Epithelial cell of proximal tubule (primary cell): ENCODE data around the gene F5. TPM values are rescaled to one million over a fixed set of nuclear protein-coding genes. Genes with fewer than 3 reads are reported as not detected.

Experiments used
- DNase-seq: peaks from one replicate; pipeline ENCODE4 v3.0.0-alpha.2; 2011; ENCODE audit warnings: low read depth
- H3K4me3 ChIP-seq: 2 replicates; pipeline ENCODE4 v1.5.1; 2011; ENCODE audit warnings: low read depth, mild to moderate bottlenecking, low read length
- CTCF ChIP-seq: conservative IDR thresholded peaks from 2 replicates; pipeline ENCODE4 v1.5.1; 2012; ENCODE audit warnings: low read depth, mild to moderate bottlenecking, low read length
- total RNA-seq: library from RNA; depleted of rRNA; stranded (reverse); fragments of >200 nt; gene quantifications from 2 replicates; pipeline ENCODE4 v1.2.3, GENCODE V29; 2015

The F5 gene
- total RNA-seq, 1 donor from 2014 or later: not detected

- no peak for DNase-seq
- TF ChIP-seq CTCF: no peak
- no peak overlapping the region for H3K4me3 ChIP-seq
Measured at GRCh38 chr1:169608226-169608625, 21.9 kb upstream of the F5 start.

- no peak overlapping the region for H3K4me3 ChIP-seq
- TF ChIP-seq CTCF: no peak
Measured at GRCh38 chr1:169604781-169605560, 18.7 kb upstream of the F5 start.

GRCh38 chr1:169601096-169601881, 15.0 kb upstream of the F5 start:
- DNase-seq: no peak
- peak; percentile 53 for TF ChIP-seq CTCF
- no peak overlapping the region for H3K4me3 ChIP-seq

More at GRCh38 chr1:169604781-169605560, 18.7 kb upstream of the F5 start:
- no peak for DNase-seq

- TF ChIP-seq CTCF: no peak
- no peak for DNase-seq
- H3K4me3 ChIP-seq: no peak overlapping the region
Measured at GRCh38 chr1:169595764-169596711, 9.8 kb upstream of the F5 start.

GRCh38 chr1:169594391-169594790, 8.1 kb upstream of the F5 start:
- H3K4me3 ChIP-seq: no peak overlapping the region
- no peak for TF ChIP-seq CTCF
- DNase-seq: no peak

- no peak for DNase-seq
- no peak overlapping the region for H3K4me3 ChIP-seq
- no peak for TF ChIP-seq CTCF
Measured at GRCh38 chr1:169590932-169591331, 4.7 kb upstream of the F5 start.
